Measurements from ENCODE around the gene ABHD1. TPM values are rescaled to one million over a fixed set of nuclear protein-coding genes. Genes with fewer than 3 reads are reported as not detected.
"Not testable (repeated sequence)": the region's sequence is repeated elsewhere in the genome, so short reads cannot be mapped to it uniquely, and the experiment has no call there.

ABHD1 gene
- total RNA-seq, 4 donors from 2014 or later, result 0.48 TPM; not detected in 3

DNA sequence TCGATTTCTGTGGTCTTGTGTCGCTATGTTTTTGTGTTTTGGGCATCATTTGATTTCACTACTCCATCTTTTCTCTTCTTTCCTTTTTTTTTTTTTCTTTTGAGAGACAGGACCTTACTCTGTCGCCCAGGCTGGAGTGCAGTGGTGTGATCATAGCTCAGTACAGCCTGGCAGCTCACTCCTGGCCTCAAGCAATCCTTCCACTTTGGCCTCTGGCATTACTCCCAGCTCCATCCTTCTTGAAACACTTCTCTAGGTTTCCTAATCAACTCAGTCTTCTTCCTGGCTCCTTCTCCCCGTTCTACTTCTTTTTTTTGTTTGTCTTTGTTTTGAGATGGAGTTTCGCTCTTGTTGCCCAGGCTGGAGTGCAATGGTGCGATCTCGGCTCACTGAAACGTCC is 51.7 kb downstream of the ABHD1 start:
- H3K27me3 ChIP-seq, result peaks cover 21% of the 10 kb centered on the region
- intact Hi-C loops (cut with DNase I; ENCODE audit: low total_unique reads), result no loop called here
- in situ Hi-C loops (cut with MboI; ENCODE audit: low pct_ligation_motif_present in 1 of 4, low pct_unique_long_range_greater_than_20kb in 1 of 4, low sequenced_read_pairs in 3 of 4), result no loop called here
- no peak for DNase-seq
- H3K4me3 ChIP-seq, result no peak overlapping the region
- no peaks in the 10 kb centered on the region for H3K9me3 ChIP-seq
- no peaks in the 10 kb centered on the region for H3K36me3 ChIP-seq
- 67 to 69% methylated on average over 7 to 8 of the region's 8 CpGs for WGBS, 2 donors (ENCODE audit: low coverage in 1 of 2)
- H3K27ac ChIP-seq, result peak overlapping the region in 1 of 4 donors; percentile 14
- no peak for TF ChIP-seq POLR2AphosphoS5 (IDR thresholded peaks at IDR 0.05)
- H3K4me1 ChIP-seq, result peaks cover 0 to 9% (median 2%) of the 10 kb centered on the region in 4 donors

DNA sequence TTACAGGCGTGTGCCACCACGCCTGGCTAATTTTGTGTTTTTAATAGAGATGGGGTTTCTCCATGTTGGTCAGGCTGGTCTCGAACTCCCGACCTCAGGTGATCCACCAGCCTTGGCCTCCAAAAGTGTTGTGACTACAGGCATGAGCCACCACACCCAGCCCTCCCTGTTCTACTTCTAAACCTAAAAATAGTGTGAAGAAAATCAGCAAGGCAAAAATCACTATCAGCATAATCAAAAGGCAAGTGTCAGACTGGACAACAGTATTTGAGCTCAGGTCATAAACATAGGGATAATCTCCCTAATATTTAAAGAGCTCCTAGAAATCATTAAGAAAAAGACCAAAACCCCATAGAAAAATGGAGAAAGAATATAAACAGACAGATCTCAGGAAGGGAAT is 52.2 kb downstream of the ABHD1 start:
- H3K9me3 ChIP-seq; intact Hi-C loops (cut with DNase I; ENCODE audit: low total_unique reads); H3K4me3 ChIP-seq; DNase-seq; in situ Hi-C loops (cut with MboI; ENCODE audit: low pct_ligation_motif_present in 1 of 4, low pct_unique_long_range_greater_than_20kb in 1 of 4, low sequenced_read_pairs in 3 of 4); H3K36me3 ChIP-seq; H3K4me1 ChIP-seq: not testable (repeated sequence)
- peaks cover 21% of the 10 kb centered on the region for H3K27me3 ChIP-seq
- 85% methylated on average over 4 of the region's 4 CpGs; no CpG with 5 or more reads in 1 of the 2 donors for WGBS, 2 donors (ENCODE audit: low coverage in 1 of 2)
- peak overlapping the region in 1 of 4 donors; percentile 14 for H3K27ac ChIP-seq

DNA sequence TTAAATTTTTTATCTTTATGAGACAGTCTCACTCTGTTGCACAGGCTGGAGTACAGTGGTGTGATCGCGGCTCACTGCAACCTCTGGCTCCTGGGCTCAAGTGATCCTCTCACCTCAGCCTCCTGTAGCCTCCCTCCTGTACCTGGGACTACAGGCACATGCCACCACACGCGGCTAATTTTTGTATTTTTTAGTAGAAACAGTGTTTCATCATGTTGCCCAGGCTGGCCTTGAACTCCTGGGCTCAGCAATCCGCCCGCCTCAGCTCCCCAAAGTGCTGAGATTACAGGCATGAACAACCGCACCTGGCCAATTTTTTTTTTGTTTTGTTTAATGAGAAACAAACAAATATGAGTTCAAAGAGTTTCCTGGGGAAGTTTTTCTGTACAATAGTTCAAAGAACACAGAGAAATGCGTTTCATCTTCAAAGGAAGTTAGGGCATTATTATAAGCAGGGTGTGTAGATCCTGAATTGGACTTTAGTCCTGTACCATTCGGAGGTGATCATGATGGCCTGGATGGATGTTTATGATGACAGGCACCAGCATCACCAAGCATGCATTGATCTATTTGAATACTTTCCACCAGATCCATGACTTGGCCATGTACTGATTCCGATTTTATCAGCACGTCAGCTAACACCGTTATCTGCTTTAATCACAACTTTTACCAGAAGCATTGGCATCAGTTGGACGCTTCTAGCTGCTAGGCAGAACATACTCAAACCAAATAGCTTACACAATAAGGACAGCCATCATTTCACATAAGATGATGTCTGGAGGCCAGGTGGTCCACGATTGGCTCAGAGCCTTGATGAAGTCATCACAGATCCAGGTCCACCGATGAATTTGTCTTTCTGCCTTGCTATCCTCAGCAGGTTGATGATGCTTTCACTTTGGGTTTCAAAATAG is 54.1 kb downstream of the ABHD1 start:
- peaks cover 21% of the 10 kb centered on the region for H3K27me3 ChIP-seq
- DNase-seq, result no peak
- H3K27ac ChIP-seq, result no peak overlapping the region
- H3K4me1 ChIP-seq, result no peaks in the 10 kb centered on the region
- no peak overlapping the region for H3K4me3 ChIP-seq
- H3K9me3 ChIP-seq, result no peaks in the 10 kb centered on the region
- WGBS, 2 donors (ENCODE audit: low coverage in 1 of 2), result 55 to 58% methylated on average over 10 to 15 of the region's 15 CpGs
- no peaks in the 10 kb centered on the region for H3K36me3 ChIP-seq
- in situ Hi-C loops (cut with MboI; ENCODE audit: low pct_ligation_motif_present in 1 of 4, low pct_unique_long_range_greater_than_20kb in 1 of 4, low sequenced_read_pairs in 3 of 4) (no loop called here), intact Hi-C loops (cut with DNase I; ENCODE audit: low total_unique reads) (no loop called here)
- no peak for TF ChIP-seq POLR2AphosphoS5 (IDR thresholded peaks at IDR 0.05)
- TF ChIP-seq, protein P1, sequence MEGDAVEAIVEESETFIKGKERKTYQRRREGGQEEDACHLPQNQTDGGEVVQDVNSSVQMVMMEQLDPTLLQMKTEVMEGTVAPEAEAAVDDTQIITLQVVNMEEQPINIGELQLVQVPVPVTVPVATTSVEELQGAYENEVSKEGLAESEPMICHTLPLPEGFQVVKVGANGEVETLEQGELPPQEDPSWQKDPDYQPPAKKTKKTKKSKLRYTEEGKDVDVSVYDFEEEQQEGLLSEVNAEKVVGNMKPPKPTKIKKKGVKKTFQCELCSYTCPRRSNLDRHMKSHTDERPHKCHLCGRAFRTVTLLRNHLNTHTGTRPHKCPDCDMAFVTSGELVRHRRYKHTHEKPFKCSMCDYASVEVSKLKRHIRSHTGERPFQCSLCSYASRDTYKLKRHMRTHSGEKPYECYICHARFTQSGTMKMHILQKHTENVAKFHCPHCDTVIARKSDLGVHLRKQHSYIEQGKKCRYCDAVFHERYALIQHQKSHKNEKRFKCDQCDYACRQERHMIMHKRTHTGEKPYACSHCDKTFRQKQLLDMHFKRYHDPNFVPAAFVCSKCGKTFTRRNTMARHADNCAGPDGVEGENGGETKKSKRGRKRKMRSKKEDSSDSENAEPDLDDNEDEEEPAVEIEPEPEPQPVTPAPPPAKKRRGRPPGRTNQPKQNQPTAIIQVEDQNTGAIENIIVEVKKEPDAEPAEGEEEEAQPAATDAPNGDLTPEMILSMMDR (IDR thresholded peaks at IDR 0.05), result no peak
- no peak for TF ChIP-seq POLR2A (IDR thresholded peaks at IDR 0.05)
- no peak for TF ChIP-seq EP300 (IDR thresholded peaks at IDR 0.05; ENCODE audit: low read depth)

DNA sequence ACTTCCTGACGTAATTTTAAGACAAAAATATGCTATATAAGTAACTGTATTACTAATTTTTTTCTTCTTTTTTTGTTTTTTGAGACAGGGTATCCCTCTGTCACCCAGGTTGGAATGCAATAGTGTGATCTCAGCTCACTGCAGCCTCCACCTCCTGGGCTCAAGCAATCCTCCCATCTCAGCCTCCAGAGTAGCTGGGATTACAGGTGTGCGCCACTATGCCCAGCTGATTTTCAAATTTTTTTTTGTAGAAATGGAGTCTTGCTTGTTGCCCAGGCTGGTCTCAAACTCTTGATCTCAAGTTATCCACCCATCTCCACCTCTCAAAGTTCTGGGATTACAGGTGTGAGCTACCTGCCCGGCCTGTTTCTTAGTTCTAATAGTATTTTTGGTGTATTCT is 54.9 kb downstream of the ABHD1 start:
- no peaks in the 10 kb centered on the region for H3K4me1 ChIP-seq
- in situ Hi-C loops (cut with MboI; ENCODE audit: low pct_ligation_motif_present in 1 of 4, low pct_unique_long_range_greater_than_20kb in 1 of 4, low sequenced_read_pairs in 3 of 4), result no loop called here
- H3K27me3 ChIP-seq, result peaks cover 21% of the 10 kb centered on the region
- no peak overlapping the region for H3K4me3 ChIP-seq
- TF ChIP-seq EP300 (IDR thresholded peaks at IDR 0.05; ENCODE audit: low read depth) (no peak), POLR2A (IDR thresholded peaks at IDR 0.05) (no peak), POLR2AphosphoS5 (IDR thresholded peaks at IDR 0.05) (no peak)
- TF ChIP-seq, protein P1 (IDR thresholded peaks at IDR 0.05), result no peak
- DNase-seq, result no peak
- intact Hi-C loops (cut with DNase I; ENCODE audit: low total_unique reads), result no loop called here
- H3K36me3 ChIP-seq, result no peaks in the 10 kb centered on the region
- WGBS, 2 donors (ENCODE audit: low coverage in 1 of 2), result 82 to 88% methylated on average over 3 of the region's 3 CpGs
- no peaks in the 10 kb centered on the region for H3K9me3 ChIP-seq
- no peak overlapping the region for H3K27ac ChIP-seq

DNA sequence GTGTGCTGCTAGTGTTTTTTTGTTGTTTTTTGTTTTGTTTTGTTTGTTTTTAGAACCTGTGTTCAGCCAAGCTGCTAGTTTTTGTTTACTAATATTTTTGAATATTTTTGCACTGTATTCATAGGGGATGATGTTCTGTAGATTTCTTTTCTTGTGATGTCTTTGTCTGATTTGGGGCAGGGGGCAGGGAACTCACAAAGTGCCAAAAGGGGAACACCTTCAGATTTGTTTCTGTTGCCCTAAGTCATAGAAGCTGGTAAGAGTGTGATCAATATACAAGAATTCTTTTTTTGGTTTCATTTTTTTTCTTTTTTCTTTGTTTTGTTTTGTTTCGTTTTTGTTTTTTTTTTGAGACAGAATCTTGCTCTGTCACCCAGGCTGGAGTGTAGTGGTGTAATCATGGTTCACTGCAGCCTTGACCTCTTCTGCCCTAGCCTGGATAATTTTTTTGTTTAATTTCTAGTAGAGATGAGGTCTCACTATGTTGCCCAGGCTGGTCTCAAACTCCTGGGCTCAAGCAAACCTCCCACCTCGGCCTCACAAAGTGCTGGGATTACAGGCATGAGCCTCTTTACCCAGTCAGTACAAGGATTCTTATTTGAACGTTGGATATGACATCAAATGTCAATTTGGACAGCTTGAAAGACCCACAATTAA is 55.9 kb downstream of the ABHD1 start:
- peaks cover 21% of the 10 kb centered on the region for H3K27me3 ChIP-seq
- H3K27ac ChIP-seq, result peak overlapping the region; percentile 36 to 49 (median 46)
- H3K9me3 ChIP-seq, result no peaks in the 10 kb centered on the region
- intact Hi-C loops (cut with DNase I; ENCODE audit: low total_unique reads), result no loop called here
- 46 to 50% methylated on average over 3 of the region's 3 CpGs for WGBS, 2 donors (ENCODE audit: low coverage in 1 of 2)
- H3K36me3 ChIP-seq, result no peaks in the 10 kb centered on the region
- peaks cover 0 to 3% (median 0%) of the 10 kb centered on the region in 4 donors for H3K4me1 ChIP-seq
- TF ChIP-seq POLR2A (IDR thresholded peaks at IDR 0.05) (no peak), EP300 (IDR thresholded peaks at IDR 0.05; ENCODE audit: low read depth) (no peak), POLR2AphosphoS5 (IDR thresholded peaks at IDR 0.05) (no peak)
- TF ChIP-seq, protein P1 (IDR thresholded peaks at IDR 0.05), result no peak
- no peak for DNase-seq
- H3K4me3 ChIP-seq, result no peak overlapping the region
- in situ Hi-C loops (cut with MboI; ENCODE audit: low pct_ligation_motif_present in 1 of 4, low pct_unique_long_range_greater_than_20kb in 1 of 4, low sequenced_read_pairs in 3 of 4), result no loop called here

All from transverse colon (tissue), 4 donors.